Effector CD8-positive, alpha-beta T cell (primary cell): ENCODE data around the gene ATP2B2.

Source experiments
- DNase-seq: peaks from one replicate; lab custom pipeline; 2025; lab: John Stamatoyannopoulos, UW

The ATP2B2 gene

DNA sequence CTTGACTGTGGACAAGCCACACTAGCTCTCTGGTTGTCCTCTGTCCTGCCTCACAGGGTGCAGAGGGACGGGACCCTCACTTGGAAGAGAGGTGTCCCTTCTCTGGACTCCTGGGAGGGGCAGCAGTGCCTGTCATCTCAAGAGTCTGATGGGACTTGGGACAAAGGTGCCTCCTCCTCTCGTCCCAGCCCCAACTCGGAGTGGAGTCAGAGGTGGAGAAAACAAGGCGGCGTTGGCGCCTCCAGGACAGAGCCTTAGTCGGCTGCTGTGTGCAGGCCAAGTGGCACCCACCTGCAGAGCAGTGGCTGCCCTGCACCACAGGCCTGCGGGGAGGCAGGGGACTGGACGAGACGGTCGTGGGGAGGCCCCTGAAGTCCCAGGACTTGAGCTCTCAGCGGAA, 175.1 kb downstream of the ATP2B2 start:
- no peak for DNase-seq

DNA sequence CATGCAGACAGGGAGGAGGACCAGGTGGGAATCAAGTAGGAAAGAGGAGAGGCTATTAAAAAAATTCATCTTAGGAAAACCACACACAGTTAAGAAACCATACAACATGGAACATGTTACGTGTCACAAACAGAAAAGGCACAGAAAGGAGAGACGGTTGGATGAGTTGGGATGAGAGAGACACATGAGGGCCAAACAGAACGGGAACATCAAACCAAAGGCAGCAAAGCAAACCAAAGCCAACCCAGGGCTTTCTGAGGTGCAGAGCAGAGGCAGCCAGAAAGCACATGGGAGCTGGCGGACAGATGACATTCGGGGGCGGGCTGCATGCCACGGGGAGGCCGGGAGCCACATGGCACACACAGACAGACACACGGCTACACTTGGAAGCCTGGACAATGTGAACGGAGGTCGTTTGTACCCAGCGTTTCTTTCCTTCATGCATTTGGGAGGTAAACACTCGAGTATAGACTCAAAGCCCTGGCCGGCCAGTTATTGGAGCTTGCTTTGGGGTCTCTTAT, 175.8 kb downstream of the ATP2B2 start:
- DNase-seq = no peak

DNA sequence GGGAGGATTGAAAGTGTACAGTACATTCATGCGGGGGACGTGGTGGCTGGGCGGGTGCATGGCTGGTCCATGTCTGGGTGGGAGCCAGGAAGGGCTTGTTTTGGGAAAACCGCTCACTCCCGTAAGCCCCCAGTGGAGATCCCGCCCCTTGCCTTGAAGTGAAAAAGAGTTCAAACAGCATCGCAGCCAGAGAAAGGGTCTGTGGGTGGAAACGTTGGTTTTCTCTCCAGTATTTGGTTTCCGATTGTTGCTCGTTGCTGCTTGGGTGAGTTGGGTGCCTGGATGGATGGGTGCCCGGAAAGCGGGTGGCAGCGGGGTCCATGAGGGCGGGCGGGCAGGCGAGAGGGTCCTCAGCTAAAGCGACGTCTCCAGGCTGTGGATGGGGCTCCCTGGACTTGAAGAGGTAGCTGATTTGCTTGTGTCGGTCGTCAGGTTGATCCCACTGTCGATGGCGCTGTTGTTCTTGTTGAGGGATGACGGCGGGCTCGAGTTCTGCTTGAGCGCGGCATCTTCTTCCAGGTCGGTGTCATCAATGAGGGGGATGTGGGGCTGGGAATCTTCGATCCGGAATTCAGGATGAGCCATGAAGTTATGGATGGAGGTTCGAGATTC, 176.8 kb downstream of the ATP2B2 start:
- DNase-seq = no peak

DNA sequence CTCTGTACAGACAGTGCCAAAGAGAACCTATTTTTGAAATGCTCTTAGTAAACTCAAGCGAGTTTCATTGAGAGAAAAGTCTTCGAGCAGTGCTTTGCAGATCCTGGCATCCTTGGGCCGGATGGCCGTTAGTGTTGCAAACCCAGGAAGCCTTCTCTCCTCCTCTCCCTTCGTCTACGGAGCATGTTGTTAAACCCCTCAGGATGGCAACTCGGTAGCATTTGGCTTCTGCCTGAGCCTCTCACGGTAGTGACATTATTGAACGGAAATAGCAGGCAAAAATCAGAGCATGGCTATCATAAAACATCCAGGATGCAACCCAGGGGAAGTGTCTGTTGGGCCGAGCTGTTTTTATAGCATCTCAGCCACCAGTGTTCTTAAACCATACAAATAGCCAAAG, 177.8 kb downstream of the ATP2B2 start:
- DNase-seq = no peak

DNA sequence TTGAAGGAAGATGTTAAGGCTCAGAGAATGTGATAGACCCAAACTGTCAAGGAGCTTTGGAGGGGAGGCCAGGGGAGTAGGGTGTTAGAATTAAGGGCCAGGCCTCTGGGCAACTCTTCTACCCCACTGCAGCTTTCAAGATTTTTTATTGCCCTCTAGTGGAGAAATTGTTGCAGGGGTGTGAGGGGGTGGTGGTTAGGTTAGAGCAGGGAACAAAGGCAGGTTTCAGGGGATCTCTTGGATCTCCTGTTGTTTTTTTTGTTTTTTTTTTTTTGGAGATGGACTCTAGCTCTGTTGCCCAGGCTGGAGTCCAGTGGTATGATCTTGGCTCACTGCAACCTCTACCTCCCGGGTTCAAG, 183.1 kb downstream of the ATP2B2 start:
- no peak for DNase-seq

DNA sequence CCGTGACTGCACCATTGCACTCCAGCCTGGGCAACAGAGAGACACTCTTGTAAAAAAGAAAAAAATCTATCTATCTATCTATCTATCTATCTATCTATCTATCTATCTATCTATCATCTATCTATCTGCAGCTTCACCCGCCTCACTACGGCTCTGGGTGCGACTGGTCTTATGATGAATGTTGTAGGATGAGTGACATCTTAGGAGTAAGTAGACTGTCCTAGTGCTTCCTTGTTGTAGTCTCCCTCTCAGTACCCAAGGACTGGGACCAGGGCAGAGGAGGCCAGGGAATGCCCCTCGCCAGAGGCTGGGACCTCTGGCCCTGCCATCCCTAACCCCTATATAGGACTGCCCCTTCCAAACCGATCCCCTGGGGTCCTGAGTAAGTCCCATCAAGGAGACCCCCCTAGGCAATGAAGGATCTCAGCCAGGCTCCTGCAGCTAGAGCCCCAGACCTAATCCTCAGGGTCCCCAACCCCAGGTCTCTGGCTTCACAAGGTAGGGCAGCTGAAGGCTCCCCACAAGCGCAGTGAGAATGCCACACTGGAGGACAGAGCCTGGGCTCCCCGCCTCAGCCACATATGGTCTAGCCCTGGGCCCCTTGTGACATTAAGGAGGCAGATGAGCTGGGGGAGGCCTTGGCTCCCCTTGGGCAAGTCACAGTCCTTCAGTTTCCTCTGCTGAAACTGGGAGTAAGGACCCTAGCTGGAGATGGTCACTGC, 183.6 kb downstream of the ATP2B2 start:
- no peak for DNase-seq

DNA sequence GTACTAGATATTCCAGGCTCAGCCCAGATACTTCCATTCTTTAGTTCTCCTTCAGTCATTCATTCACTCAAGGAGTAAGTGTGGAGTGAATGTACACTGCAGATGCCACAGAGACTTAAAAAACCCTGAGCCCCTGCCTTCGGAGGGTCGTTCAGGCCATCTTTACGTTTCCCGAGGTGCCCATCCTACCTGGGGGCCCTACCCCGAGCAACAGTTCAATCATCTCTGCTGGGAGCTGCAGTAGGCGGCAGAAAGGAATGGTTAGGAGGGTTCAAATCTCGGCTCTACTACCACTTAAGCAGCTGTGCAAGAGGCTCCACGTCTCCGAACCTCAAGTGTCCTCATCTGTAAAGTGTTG, 185.1 kb downstream of the ATP2B2 start:
- no peak for DNase-seq

DNA sequence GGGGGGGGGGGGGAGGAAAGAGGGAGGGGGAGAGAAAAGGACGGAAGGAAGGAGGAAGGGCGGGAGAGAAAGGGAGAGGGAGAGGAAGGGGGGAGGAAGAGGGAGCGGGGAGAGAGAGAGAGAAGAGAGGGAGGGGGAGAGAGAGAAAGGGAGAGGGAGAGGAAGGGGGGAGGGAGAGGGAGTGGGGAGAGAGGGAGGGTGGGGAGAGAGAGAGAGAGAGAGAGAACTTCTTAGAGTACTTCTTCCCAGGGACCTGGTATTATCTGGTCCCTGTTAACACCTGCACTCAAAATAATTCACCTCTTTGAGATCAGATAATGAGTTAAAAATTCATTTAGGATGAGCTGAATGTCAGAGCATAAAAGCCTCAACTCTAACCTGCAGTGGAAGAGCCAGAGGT, 185.6 kb downstream of the ATP2B2 start:
- DNase-seq = no peak

DNA sequence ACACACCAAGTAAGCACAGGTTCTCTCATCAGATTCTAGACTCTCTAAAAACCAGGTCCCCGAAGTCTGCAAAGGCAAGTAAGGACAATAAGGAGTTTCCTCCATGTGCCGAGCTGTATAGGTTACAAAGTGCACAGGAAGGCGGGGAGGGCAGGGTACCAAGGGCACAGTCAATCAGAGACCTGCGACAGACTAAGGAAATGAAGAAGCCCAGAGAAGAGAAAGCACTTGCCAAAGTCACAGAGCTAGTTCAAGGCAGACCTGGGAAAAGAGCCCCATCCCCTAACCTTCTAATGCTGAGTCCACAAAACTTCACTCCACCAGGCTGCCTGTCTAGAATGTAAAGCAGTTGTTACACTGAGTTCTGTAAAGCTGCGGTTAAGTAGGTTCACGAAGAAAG, 186.1 kb downstream of the ATP2B2 start:
- no peak for DNase-seq

DNA sequence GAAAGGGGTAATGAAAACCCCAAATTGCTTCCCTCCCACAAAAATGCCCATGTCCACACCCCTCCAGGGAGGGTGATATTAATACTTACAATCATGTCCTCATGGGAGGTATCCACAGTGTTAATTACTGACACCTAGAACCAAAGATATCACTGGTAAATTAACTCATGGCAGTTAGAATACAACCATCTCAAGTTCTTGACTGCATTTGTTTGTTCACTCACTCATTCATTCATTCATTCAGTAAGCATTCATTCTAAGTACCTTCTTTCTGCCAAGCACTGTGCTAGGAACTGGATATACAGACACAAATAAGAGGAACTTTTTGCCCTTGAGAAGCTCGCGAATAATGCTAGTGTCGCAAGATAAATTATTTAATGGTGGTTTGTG, 187.4 kb downstream of the ATP2B2 start:
- no peak for DNase-seq

DNA sequence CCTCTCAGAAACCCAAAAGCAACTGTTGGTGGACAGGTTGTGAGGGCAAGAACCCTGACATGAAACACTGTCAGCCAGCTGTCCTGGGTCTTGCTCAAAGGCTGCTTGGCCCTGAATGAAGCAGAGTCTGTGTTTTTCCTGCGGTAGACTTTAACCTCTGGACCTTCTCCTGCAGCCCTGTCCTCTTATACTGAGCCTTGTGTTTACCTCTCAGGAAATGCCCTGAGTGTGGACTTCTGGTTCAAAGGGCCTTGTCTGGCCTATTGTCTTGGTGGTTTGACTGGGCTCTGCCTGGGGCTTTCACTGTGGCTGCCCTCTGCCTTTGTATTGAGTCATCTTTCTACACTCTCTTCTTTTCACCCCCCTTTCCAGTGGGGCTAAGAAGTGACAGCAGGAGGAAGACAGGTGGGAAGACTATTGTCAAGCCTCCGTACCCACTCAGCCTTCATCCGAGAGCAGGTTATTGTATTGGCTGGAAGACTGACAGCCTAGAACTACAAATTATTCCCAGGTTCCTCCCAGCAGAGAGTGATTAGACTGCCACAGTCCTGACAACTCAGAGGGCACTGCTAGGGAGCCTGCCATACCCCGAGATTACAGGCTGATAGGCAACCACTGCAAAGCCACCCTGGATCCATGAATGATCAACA, 187.9 kb downstream of the ATP2B2 start:
- no peak for DNase-seq

DNA sequence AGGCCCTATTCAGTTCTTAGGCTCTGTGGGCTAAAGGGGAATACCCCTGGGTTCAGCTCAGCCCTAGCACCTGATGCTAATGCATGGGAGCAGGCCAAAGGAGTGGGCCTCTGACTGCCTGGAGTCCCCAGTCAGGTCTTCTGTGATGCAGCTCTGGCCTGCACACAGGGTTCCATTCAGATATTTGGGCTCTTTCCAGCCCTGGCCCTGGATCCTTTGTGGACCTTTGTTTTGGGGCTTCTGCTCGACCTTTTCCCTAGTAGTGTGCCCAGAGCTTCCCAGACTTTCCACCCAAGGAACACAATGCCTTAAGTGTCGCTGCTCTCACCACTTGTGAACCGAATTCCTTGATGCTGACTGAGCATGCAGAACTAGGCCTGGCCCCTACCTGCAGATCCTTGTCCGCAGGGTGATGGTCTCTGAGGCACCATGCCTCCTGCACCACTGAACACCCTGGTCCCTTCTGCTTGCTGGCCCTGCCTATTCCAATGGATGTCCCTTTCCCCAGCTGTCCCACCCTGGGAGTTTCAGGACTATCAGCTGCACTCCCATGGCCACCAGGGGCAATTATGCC, 189.5 kb downstream of the ATP2B2 start:
- no peak for DNase-seq

DNA sequence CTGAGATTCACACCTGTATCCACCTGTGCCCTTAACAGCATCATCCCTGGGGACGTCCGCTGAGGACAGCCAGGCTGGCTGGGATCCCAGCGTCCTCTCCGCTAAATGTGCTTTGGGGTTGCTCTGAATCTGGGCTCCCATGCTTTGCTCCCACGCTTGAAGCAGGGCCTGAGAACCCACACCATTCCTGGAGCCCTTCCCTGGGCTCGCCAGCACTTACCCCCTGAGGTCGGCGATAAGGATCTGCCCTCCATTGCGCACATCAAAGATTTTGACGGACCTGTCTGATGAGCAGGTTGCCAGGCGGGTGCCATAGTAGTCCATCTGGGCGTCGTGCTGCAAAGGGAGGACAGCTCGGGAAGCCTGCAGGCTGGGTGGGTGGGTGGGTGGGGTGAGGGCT, 190.3 kb downstream of the ATP2B2 start:
- no peak for DNase-seq

DNA sequence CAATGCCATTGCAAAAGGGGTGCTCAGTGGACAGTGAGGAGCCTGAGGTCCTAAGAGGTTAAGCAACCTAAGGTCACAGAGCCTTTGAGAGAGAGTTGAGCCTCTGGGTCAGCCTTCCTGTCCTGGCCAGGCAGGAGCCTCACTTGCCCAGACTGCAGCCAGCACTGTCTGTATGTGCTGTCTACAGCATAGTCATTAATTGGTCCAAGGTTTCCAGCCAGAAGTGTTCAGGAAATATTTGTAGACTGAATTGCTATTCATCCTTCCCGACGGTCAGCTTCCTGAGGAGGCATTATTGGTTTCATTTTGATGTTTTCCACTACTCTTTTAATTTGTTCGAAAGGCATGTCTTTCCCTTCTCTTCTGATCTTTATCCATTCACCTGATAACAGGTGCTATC, 192.5 kb downstream of the ATP2B2 start:
- DNase-seq = no peak

DNA sequence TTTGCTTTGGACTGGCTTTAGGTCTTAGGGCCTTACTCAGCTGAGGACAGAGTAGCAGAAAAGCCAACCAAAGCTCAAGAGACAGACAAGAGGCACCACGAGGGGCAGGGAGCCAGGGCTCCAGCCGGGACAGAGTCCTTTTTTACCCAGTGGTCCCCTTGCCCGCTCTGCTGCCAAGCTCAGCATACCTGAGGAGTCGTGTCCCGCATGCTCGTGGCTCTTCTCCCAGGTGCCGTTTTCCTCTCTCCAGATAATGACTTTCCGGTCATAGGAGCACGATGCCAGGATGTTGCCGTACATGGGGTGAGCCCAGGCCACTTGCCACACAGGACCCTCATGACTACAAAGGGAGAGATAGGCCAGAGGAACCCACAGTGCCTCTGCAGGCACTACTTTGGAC, 193.0 kb downstream of the ATP2B2 start:
- DNase-seq = no peak

DNA sequence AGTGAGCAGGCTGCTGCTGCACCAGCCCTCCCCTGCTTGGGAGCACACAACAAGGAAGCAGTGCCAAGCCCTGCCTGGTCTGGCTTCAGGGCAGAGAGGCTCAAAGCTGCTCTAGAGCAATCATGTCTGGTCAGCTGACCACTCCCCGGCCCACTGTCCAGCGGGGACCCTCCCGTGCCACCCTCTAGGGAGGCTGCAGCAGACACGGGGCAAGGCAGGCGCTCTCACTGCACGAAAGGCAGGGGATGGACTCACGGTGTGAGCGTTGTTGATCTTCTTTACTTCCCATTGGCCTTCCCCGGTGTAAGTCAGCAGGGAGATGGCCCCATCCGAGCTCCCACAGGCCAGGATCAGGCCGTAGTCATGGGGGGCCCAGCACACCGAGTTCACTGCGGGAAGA, 193.7 kb downstream of the ATP2B2 start:
- no peak for DNase-seq

DNA sequence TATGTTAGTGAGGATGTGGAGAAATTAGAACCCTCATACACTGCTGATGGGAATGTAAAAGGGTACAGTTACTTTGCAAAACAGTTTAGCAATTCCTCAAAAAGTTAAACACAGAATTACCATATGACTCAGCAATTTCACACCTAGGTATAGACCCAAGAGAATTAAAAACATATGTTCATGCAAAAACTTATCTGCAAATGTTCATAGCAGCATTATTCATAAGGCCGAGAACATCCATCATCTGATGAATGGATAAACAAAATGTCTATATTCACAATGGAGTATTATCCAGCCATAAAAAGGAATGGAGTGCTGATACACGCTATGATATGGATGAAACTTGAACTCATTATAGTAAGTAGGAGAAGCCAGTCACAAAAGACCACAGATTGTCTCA, 194.8 kb downstream of the ATP2B2 start:
- DNase-seq = no peak

DNA sequence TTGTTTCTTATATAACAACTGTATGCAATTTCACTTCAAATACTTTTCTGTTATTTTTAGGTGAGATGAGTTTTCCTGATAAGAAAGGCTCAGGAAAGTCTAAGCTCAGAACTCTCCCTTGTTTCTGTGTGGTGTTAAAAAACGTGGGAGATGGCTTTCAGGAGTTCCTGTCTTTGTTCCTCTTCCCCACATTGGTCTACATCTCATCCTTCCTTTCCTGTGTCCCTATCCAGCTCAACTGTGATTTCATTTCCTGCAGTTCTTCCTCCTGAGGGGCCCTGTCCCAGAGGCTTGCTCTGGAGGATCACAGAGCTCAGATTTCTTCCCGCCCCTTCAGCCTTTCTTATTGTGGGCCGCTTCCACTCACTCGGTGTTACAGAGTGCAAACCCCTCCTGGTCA, 195.7 kb downstream of the ATP2B2 start:
- DNase-seq = no peak

DNA sequence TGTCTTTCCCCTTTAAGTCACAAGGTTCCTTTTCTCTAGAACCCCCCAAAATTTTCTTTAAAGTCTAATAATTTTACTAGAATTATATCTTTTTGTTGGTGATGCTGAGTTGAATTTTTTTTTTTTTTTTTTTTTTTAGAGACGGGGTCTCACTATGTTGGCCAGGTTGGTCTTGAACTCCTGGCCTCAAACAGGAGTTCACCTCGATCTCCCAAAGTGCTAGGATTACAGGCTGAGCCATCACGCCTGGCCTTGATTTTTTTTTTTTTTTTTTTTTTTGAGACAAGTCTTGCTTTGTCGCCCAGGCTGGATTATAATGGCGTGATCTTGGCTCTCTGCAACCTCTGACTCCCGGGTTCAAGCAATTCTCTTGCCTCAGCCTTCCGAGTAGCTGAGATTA, 196.7 kb downstream of the ATP2B2 start:
- no peak for DNase-seq

DNA sequence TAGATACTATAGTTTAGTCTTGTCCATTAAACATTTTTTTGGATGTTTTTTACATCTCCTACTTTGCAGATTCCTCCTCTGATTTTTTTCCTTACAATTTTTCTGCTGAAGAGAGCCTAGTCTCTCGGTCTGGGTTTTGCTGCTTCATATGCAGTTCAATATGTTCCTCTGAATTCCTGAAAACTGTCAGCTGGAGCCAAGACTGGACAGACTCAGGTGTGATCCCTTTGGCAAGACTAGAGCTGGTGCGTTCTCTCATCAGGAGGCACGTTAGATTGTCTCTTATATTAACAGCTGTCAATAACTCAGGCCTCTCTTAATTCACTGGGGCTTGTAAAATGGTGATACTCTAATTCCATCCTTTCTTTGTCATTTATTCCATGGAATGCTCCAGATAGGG, 199.2 kb downstream of the ATP2B2 start:
- no peak for DNase-seq

DNA sequence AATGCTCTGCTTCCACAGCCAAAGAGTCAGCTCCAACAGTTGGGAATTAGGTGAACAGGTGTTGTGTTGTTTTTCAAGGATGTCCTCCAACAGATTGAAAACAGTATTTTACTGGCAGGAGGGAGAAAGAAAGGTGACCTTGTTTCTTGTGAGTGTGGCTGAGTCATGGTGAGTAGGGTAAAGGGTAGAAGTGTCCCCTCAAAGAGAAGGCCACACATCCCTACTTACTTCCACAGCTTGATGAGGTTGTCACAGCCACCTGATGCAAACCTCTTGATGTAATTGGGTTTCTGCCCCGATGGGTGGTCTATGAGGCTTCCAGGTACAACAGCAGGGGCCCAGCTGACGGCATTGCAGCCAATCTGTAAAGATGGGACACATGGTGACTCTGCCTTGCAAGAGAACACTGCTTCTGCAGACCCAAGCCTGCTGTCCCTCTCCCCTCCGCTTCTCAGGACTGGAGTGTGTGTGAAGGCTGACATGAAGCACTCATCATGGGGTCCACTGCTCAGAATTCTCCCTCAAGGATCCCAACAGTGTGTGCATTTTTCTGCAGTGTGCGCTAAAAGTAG, 200.0 kb downstream of the ATP2B2 start:
- DNase-seq = no peak

DNA sequence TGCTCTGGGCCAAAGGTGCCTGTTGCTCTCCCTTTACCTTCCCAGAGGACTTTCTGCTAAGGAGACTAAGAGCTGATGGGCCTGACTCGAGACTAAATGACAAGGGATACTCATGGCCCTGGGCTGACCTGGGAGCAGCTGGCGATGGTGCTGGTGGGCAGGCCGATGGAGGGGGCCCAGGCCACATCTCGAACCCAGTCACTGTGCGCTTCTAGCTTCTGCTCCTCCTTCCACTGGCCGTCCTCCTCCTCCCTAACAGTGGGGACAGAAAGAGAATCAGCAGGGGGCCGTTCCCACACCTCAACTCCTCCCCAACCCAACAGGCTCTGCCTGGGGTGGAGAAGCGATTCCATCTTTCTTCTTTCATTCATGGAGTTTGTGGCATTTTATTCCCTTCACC, 200.5 kb downstream of the ATP2B2 start:
- no peak for DNase-seq

DNA sequence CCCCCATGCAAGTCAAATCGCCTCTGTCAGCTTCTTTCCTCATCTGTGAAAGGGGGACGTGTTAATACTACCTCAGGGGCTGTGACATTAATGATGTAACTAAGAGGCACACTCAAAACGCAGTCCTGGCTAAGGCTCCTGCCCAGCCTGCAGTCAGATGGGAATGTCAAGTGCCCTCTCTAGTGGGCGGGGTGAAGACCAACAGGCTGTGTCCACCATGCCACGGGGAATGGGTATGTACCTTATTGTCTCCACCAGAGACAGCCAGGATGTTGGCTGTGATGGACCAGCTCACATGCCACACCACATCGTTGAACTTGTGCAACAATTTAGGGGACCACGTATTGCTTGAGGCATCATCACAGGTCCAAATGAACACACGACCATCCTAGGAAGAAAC, 201.6 kb downstream of the ATP2B2 start:
- DNase-seq = no peak
